Stromal cell of bone marrow (primary cell): Measurements from ENCODE around the gene UBE3D.
"Not testable (repeated sequence)": the region's sequence is repeated elsewhere in the genome, so short reads cannot be mapped to it uniquely, and the experiment has no call there.

Source experiments
- DNase-seq: peaks from one replicate; pipeline ENCODE4 v3.0.0-alpha.2; 2012; ENCODE audit warnings: low read depth

UBE3D gene

DNA sequence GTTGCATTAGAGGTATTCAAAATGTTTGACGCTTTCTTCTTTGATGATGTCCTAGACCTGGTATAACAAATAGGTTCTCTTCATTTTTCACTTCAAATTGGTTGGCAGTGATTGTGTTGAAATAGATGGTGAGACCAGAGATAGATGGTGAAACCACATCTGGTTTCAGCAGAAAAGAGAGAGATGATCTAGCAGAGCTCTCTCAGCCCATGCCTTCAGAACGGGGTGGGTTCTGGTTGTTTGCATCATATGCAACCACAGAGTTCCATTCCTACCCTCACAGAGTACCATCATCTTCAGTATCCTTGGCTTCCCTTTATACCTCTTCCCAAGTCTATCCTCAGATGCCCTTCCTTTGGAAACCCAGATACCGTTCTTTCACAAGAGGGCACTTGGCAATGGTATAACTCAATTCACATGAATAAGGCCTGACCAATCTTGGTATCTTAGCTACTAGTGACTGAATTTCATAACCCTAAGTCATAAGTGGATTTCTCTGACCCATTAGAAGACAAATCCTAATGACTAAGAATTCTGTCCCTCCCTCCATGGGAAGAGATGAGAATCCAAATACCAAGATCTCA, 93.7 kb downstream of the UBE3D start:
- DNase-seq, result no peak

DNA sequence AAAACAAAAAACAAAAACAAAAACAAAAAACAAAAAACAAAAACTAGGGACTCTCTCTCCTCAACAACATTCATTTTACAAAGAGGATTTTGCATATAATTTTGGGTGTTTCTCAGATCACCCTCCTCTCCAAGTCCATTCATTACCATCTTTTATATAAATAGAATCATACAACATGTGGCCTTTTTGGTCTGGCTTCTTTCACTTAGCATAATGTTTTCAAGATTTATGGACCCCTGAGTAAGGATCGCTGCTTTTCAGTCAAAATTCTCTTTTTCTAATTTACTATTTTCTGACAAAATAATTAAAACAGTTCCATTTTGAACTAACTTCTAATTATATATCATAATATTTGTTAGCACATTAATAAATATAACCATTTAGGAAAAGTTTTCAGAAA, 94.8 kb downstream of the UBE3D start:
- DNase-seq, result no peak

DNA sequence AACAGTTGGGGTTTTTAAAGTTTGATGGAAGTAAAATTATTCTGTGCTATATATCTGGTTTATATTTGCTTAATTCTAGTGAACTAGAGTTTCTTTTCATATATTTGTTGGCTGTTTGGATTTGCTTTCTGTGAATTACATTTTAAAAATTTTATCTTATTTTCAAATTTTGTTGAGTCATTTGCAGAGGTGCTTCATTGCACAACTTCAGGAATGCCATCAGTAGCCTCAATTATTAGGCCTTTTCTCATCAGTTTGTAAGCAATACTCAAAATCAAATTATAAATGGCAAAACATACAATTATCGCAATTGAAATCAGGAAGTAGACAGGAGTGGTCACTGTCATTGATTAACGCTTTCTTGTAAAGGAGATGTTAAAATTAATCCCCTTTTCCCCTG, 96.9 kb downstream of the UBE3D start:
- DNase-seq, result no peak

DNA sequence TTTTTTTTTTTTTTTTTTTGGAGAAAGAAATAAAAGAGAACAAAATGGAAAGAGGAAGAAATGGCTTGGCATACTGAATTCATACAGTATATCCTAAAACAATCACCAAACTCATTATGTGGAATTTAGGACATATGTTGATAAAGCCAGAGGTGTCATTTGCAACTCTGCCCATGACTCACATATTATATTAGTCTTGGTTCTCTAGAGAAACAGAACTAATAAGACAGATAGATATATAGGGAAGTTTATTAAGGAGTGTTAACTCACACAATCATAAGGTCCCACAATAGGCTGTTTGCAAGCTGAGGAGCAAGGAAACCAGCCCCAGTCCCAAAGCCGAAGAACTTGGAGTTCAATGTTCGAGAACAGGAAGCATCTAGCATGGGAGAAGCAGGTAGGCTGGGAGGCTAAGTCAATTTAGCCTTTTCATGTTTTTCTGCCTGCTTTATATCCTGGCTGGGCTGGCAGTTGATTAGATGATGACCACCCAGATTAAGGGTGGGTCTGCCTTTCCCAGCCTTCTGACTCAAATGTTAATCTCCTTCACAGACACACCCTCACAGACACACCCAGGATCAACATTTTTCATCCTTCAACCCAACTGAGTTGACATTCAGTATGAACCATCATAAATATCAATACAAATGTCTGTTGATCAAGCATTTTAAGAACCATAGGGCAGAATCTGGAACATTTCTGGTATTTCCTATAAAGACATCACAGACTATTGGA, 102.3 kb downstream of the UBE3D start:
- no peak for DNase-seq

DNA sequence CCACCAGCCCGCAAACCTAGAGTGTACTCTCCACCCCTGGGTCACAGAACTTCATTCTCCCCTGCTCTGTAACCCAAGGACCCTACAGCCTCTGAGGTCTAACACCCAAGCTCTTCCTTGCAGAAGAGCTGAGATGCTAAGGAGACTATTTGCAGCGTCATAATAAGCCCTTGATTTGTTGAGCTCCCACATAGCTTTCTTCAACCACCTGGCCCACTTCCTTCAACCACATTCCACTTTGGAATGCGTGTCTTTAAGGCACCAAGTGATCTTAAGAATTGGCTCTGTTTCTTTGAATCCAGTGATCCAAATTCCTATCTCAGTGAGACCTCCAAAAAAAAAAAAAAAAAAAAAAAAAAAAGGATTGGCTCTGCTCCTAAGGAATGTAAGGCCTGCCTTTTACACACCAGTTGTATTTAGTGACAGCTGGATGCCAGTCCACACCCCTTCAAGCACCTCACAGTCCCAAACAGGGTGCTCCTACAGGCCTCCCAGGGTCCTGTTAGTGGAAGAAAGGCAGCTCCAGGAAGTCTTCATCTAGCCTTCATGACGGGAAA, 106.2 kb downstream of the UBE3D start:
- DNase-seq, result no peak

DNA sequence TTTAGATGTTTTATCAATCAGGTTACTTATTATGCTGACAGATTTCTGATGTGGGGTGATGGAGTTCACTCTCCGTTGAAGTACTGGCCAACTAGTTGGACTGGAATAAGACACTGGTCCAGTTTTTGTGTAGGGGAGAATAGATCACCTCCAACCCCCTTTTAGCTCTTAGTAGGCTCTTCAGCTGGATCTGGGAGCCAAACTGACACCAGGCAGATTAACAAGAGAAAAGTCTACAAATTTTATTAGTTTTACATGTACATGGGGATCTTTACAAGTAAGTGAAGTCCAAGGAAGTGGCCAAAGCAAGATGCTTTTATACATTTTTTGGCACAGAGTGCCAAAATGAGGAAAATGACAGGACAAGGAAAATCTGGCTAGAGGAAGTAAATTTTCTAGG, 107.1 kb downstream of the UBE3D start:
- no peak for DNase-seq

DNA sequence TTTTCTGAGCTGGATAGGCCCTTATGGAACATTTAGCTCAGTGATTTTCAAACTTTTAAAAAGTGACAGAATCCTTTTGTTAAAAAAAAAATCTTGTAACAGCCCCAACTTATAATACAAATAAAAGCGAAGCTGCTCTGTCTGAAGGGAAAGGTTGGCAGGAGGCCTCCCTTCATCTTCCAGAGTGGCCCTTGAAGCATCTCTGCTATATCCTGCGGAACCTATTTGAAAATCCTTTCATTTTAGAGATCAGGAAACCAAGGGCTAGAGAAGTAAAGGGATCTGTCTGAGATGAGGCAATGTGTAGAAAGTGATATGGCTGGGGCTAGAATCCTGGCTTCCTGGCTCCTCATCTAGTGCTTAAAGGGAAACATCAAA, 107.8 kb downstream of the UBE3D start:
- no peak for DNase-seq

DNA sequence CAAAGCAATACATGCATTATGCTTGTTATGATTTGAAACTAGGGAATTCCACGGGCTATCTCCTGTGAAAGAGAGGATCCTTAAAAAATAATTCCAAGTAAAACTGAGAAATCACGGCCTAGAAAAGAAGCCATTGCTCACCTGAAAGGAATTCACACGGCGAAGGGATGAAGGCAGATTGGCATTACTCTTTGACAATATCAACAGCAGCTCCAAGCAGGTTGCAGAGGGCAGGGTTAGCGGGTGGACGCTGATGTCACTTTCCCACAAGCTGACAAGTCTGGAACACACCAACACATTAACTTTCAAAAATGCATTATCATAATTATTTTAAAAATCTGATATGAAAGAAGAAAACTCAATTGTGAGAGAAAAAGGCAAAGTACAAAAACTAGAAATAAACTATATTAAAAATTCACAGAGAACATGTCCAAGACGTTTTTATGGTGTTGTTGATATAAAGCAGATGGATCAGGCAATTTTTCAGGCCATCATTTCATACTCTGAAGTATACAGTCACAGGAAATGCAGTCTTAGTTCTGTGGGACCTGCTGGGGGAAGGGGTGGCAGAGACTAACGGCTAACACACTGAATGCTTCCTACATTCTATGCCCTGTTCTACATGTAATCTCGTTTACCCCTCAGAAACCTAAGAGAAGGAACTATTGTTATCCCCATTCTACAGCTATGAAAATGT, 108.3 kb downstream of the UBE3D start:
- DNase-seq, result no peak

DNA sequence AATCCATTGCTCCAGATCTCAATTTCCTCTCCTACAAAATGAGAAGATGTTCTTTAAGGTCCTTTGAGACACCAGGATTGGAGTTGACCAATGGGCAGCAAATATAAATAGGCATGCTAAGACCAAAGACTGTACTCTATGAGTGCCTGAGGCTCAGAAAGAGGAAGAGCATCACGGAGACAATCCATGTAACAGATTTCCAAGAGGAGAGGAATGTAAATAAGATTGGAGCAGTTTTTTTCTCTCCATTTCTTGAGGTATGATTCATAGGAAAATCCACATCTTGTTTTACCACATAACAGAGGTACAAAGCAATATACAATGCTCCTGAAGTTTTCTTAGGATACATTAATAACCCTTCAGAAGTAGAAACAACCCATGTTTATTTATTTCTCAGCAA, 109.8 kb downstream of the UBE3D start:
- DNase-seq, result no peak

DNA sequence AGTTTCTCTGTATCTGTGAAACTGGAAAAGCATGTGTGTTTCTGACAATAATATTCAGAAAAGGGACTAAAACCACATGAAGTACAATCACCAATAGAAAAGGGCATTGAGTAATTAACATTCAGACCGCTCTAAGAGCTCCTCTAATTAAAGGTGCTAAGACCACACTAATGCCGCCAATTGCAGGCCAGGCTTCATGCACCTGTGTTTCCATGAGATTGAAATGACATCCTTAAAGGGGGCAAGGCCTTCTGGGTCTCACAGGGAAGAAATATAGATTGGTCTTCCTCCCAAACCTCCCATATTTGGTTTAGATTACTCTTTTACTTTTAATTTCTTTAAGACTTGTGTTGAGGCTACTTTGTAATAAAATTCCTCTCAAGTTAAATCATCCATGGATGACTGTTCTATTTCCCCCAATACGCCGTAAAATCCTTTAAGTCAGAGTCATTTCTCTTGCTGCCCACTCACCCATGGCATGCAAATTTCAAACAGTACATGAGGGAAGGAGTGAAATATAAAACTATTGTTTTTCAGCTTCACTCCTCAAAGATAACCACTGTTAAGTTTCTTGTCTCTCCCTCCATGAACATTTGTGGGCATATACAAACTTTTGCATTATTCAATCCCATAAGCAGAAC, 110.6 kb downstream of the UBE3D start:
- peak; percentile 56 for DNase-seq

DNA sequence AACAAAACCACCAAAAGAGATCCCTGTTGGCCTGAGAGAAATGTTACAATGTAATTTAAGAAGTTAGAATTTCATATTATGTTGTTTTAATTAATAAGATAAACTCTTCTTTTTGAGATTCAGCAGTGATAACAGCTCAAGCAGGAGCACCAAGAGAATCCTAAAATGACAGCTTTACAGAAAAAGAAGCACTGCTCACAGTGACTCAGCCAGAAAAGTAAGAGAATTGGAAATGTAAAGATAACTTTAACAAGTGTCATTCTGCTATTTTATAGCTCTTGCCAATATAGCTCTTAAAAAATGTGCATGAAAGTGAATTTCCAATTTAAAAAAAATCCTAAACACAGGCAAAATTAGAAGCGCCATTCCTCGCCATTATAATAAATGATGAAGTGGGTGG, 111.3 kb downstream of the UBE3D start:
- DNase-seq, result no peak

DNA sequence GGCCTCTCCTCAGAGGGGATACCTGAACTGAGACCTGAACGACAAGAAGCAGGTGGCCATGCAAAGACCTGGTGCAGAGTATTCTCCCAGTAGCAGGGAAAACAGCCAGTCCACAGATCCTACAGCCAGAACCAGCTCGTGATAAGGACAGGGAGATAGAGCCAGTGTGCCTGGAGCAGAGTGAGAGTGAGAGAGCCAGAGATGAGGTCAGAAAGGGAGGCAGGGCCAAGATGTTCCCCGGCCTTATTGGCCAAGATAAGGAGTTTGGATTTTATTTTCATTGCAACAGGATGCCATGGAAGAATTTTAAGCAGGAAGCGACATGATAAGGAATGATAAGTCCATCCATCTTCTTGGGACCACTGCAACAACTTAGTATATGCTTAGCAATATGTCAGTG, 111.8 kb downstream of the UBE3D start:
- no peak for DNase-seq

DNA sequence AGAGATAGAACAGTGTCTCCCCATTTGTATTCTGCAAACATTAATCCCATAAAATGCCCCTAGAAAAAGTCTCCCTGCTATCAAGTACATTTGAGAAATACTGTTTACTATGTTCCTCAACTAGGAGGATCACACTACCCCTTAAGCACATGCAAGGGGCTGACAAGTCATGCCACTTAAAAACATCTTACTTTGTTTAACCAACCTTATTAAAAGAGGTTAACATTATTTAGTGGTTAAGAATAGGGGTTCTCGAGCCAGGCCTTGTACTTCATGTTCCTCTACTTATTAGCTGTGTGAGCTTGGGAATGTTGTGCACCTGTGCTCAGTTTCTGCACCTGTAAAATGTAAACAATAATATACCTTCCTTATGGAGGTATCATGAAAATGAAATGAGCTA, 113.7 kb downstream of the UBE3D start:
- DNase-seq, result no peak

DNA sequence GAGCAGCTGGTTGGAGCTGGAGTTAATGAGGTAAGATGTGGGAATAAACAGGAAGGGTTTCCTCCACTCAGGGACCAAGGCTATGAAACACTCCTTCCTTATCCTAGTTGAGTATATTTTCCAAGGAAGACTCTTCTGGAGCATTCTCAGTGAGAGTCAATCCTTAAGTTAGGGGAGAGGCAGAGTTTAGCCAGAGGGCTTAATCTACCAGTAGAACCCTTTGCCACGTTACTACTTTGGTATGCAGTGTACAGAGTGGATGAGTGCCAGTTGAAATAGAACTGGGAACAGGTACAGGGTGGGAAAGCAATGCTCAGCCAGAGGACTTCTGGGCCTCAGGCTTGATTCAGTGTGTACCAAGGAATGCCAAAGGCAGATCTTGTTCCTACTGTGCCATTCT, 114.3 kb downstream of the UBE3D start:
- DNase-seq, result no peak

DNA sequence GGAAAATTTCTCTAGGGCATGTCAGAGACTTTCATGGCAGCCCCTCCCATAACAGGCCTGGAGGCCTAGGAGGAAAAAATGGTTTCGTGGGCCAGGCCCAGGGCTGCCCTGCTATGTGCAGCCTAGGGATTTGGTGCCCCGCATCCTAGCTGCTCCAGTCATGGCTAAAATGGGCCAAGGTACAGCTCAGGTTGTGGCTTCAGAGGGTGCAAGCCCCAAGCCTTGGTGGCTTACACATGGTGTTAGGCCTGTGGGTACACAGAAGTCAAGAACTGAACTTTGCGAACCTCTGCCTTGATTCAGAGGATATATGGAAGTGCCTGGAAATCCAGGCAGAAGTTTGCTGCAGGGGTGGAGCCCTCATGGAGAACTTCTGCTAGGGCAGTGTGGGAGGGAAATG, 134.7 kb downstream of the UBE3D start:
- DNase-seq, result not testable (repeated sequence)

DNA sequence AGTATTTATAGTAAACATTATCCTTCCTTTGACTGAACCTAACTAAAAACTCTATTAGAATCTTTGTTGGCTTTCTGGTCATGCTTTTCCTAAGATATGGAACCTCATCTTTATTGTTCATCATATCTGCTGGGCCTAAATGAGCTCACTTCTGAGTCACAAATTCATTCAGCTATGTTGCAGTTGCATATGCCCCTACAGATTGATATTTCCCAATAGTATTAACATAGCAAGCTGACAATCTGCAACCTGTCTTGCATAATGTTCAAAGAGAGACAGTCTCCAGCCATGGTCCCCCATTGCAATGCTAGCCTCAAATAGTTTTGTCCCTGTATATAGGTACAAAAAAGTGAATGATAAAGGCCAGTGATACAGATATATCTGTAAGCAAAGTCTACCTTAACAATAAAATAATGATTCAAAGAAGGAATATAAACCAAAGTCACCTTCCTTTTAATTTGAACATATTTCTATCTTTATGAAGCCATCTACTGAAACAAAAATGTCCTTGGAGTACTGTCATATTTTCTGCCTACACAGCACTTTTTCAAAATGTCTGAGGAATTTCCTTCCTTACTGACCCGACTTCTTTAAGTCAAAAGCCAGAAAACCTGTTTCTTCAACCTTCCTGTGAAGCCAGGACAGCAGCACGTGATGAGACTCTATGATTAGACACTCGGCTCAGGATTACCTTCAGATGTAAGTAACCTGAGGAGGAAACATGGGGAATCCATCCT, 140.7 kb downstream of the UBE3D start:
- DNase-seq, result peak; percentile 6

DNA sequence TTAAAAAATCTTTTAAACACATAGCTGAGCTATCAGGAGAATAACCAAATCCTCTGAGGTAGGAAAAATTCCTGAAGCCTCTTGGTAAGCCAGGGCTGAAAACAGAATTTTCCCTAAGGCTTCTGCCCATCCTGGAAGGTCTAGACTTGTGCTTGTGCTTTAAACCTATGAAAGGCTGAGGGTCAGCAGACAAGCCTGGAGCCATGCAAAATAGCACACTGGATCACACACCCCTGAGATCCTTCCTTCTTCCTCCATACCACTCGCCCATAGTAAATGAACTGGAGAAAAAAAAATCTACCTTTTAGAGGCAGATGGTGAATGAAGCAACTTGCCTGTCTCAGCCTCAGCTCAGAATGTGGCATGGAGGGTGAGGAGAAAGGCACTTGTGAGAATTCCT, 144.4 kb downstream of the UBE3D start:
- DNase-seq, result no peak

DNA sequence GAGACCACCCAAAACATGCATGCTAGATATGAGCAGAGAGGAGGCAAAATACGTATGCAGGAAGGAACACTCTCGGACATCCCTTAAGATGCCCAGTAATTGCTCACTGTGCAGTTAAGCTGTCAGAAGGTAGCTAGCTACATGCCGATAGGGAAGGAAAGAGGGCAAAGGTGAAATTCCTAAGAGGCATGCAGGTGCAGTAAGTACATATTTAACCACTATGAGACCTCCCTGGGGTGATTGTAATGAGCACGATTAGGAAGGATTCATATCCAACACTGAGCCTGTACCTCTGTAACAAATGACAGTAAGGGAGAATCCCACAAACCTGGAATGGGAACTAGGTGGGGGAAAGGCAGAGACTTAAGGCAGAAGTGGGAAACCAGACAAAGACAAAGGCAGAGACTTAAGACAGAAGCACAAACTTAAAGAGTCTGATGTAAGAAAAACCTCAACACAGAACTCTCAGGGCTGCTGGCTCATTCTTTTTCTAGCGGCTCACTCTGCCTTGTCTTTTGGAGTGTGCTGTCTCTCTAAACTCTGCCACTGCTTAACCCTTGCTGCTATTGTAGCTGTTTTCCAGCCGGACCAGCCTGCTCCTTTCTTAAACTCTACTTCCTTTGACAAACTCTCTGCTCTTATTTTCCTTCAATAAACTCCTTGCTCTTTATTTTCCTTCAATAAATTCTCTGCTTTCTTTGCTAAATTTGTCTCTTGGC, 148.1 kb downstream of the UBE3D start:
- no peak for DNase-seq

DNA sequence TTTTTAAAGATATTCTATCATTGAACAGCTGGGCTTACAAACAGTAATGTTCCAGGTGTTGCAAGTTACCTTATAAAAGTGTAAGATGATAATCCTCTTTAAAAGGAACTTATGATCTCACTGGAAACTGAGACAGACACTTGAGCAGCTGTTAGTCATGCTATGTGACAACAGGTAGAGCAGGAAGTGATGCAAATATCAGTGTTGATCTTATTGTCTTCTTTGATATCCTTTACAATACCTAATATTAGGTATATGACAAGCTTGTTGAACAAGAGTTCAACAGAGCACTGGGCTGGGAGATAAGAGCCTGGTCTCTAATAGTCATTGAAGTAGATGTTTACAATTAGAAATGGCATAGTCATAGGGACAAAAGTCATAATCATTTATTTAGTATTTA, 150.0 kb downstream of the UBE3D start:
- DNase-seq, result no peak

DNA sequence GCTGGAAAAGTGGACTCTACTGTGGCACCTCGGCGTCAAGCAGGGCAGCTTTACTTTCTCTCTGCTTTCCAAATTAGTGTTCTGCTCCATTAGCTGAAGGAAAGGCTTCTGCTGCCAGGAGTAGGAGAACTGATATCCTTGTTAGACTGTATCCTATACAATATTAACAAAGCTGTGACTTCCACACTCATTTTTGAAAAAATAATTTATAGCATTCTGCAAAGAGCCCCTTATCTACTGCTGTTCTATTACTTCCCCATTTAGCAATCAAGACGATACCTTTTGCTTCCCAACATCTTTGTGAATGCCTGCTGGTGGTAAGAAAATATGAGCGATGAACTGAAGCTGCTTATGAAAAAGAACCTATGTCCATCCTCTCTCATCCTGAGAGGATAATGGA, 151.1 kb downstream of the UBE3D start:
- no peak for DNase-seq

DNA sequence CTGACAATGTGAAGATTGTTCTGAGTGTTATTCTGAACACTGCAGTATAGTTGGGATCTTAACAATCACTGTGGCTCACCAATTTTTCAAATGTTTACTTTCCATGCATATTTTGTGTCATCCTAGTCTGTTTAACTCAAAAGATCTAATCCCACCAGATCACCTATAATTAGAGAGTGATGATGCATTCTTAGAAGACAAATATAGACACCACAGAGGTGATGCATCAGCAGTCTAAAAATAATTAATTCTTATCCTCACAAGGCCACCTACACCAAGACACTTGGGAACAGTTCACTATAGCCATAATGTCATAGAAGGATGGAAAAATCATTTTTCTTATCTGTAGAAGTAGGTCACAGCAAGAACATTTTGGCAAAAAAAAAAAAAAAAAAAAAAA, 154.8 kb downstream of the UBE3D start:
- DNase-seq, result no peak
